Measurements from ENCODE around the gene KIAA1671.

Gene KIAA1671

GRCh38 chr22:25069758-25070481, 117.4 kb downstream of the KIAA1671 start:
- DNase-seq: peak in 5 of 6 experiments; percentile 10 to 41 (median 29)

- DNase-seq: no peak
Measured at GRCh38 chr22:25070956-25071355, 118.4 kb downstream of the KIAA1671 start.

DNA sequence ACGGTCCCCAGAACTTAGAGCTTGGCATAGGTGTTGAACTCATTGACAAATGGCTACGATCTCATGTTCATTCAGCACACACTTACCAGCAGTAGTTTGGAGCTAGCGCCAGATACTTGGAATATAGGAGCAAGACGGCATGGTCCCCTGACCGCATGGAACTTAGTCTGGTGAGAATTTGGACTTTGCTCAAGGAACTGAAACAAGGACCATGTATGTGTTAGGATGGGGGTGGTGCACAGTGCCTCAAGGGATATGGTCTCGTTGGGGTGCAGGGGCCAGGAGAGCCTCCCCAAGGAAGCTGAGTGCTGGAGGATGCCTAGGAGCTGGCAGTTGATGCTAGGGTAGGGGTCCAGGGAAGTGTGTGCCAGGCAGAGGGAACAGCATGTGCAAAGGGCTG, 119.2 kb downstream of the KIAA1671 start:
- no peak for DNase-seq

DNA sequence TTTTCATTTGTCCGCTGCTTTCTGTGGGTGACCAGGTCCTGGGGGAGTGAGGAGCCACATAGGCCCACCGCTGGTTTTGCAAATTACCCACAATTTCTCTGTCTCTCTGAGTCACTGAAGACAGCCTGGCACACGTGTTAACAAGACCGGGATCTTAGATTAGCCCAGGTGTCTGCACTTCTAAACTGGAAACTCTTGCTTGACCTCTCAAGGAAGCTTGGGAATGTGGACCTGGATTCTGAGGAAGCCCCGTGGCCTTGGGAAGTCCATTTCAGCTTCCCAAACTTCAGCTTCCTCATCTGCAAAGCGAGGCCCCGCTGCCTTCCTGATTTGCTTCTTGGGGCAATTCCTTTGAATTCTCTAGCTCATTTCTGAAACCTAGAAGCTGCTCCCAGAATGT, 119.9 kb downstream of the KIAA1671 start:
- no peak for DNase-seq

GRCh38 chr22:25076336-25076735, 123.8 kb downstream of the KIAA1671 start:
- no peak for DNase-seq

DNA sequence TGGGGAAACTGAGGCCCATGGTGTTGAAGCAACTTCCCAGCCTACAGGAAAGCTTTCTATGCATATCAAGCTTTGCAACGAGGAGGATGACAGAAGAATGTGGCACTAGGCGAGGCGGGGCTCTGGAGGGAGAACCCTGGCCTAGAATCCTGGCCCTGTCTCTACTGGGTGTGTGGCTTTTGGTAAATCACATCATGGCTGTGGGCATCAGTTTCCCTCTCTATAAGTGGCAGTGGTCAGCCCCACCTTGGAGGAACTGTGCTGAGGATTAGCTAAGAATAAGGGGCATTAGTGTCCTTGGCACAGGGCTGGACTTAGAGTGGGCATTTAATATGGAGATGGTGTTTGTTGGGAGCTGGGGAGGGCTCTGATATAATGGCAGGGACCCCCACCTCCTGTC, 124.5 kb downstream of the KIAA1671 start:
- DNase-seq: no peak

DNA sequence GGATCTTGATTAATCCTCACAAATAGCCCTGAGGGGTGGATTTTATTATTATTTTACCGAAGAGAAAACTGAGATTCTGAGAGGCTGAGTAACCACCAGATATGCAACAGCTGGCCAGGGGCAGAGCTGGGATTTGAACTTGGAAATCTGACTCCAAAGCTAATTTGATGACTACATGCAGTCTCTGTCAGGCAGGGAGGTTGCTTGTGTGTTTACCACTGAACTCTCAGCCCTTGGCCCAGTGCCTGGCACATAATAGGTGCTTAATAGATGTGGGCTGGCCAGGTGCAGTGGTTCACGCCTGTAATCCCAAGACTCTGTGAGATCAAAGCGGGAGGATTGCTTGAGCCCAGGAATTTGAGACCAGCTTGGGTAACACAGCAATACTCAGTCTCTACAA, 125.4 kb downstream of the KIAA1671 start:
- DNase-seq: no peak

GRCh38 chr22:25078591-25078990, 126.1 kb downstream of the KIAA1671 start:
- DNase-seq: no peak

DNA sequence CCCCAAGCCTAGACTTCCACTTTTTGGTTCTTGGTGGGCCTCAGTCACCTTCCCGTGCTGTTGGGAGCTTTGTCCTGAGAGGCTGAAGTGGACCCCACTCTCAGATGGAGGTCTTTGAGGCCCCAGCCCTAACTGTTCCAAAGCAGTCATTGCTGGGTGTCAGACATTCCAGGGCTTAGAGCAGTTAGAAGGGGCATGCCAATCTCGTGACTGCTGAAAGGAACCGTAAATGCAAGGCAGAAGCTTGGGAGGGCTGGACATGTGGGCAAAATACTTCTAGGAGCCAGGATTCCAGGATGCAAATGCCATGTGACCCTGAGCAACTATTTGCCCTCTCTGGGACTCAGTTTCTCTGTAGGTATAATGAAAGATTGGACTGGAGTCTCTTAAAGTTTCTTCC, 128.3 kb downstream of the KIAA1671 start:
- no peak for DNase-seq

- peak in 5 of 6 experiments; percentile 17 to 44 (median 28) for DNase-seq
Measured at GRCh38 chr22:25081409-25081824, 128.9 kb downstream of the KIAA1671 start.

GRCh38 chr22:25082096-25082495, 129.6 kb downstream of the KIAA1671 start:
- DNase-seq: no peak

- DNase-seq: no peak
Measured at GRCh38 chr22:25083056-25083806, 130.7 kb downstream of the KIAA1671 start.

GRCh38 chr22:25083807-25084200, 131.3 kb downstream of the KIAA1671 start:
- no peak for DNase-seq

- no peak for DNase-seq
Measured at GRCh38 chr22:25084405-25085107, 132.0 kb downstream of the KIAA1671 start.

GRCh38 chr22:25085156-25085555, 132.6 kb downstream of the KIAA1671 start:
- DNase-seq: no peak

DNA sequence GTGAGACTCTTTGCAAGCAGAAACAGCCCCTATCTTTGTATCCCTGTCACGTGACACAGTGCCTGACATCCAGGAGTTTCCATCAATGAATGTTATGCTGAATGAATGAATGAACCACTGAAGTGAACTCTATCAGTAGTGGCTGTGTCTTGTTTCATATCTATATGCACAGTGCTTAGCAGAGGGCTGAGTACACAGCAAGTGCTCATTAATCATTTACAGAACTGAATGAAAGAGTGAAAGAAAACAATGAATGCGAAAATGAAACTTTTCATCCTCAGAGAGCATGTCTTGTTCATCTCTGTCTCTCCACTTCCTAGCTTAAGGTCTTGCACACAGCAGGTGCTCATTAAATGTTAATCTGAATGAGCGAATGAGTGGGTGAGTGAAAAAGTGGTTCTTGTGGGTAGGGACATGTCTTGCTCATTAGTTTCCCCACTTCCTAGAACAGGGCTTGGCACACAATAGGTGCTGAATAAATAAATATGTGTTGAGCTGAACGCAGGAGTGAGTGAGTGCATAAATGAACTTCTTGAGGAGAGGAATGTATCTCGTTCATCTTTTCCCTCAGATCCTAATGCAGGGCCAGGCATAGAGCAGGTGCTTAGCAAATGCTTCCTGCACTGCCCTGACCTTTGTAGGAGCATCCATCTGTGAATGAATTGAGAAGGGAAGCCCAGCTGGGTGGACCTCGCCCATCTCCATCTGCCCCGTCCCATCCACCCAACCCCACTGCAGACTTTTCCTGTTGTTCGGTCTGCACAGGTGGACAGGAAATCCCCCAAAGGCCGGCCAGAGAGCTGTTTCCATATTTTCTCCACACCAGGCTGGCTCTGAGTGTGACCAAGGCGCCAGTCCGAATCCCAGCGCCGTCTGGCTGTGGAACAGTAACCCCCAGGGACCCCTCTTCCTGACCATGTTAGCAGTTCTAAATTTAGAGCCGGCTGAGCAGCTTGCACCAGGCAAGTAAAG, 133.7 kb downstream of the KIAA1671 start:
- DNase-seq: no peak

- no peak for DNase-seq
Measured at GRCh38 chr22:25086902-25087282, 134.4 kb downstream of the KIAA1671 start.

GRCh38 chr22:25090225-25090890, 137.8 kb downstream of the KIAA1671 start:
- DNase-seq: no peak

- peak in 3 of 6 experiments; percentile 9 to 33 (median 32) for DNase-seq
Measured at GRCh38 chr22:25091458-25091857, 138.9 kb downstream of the KIAA1671 start.

DNA sequence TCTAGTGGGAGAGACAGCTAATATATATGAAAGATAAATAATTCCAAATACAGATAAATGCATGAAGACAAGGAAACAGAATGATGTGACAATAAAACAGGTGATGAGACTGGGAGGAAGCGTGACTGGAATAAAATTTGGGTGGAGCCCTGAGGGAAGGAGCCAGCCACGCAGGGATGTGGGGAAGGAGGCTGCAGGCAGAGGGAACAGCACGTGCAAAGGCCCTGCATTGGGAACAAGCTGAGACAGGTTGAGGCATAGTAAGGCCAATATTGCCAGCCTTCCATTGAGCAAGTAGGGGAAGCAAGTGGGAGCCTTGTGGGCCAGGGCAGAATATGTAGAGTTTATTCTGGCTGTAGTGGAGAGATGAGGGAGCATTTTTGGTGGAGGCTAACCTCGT, 139.6 kb downstream of the KIAA1671 start:
- no peak for DNase-seq

DNA sequence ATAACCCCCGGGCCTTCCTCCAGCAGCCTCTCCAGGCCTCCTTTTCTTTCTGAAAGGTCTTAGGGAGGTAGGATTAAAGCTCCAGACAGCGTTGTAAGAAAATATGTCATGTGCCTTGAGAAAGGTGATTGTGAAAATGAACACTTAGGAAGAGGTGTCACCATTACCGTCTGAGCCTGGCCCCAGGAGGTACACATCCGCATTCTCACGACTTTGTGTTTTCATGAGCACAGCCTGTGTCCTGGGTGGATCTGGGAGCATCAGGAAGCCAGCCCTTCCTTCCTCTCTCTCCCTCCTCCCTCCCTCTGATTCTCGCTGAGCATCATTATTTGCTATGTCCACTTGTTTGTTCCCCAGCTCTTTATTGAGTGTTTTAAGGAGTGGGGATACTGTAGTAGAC, 142.1 kb downstream of the KIAA1671 start:
- DNase-seq: no peak

GRCh38 chr22:25095869-25096268, 143.4 kb downstream of the KIAA1671 start:
- DNase-seq: no peak
